Endometrium (tissue), 2 donors: ENCODE data around the gene CTDSP2.

Experiments
- FAIRE-seq: peaks from 2 replicates; lab custom pipeline; 2012; peaks lifted over from hg19 to GRCh38; lab: Jason Lieb, UNC
- donor health status: control.
- donor health status: control.

CTDSP2 gene

GRCh38 chr12:57816001-57816854 is 30.3 kb downstream of the CTDSP2 start:
- no peak for FAIRE-seq

GRCh38 chr12:57815177-57816000 is 31.1 kb downstream of the CTDSP2 start:
- no peak for FAIRE-seq

GRCh38 chr12:57813971-57814772 is 32.4 kb downstream of the CTDSP2 start:
- FAIRE-seq: no peak

GRCh38 chr12:57813111-57813970 is 33.2 kb downstream of the CTDSP2 start:
- no peak for FAIRE-seq

- no peak for FAIRE-seq
Measured at GRCh38 chr12:57811028-57811755, 35.3 kb downstream of the CTDSP2 start.

GRCh38 chr12:57810450-57810849 is 36.1 kb downstream of the CTDSP2 start:
- FAIRE-seq: no peak

- no peak for FAIRE-seq
Measured at GRCh38 chr12:57809425-57809824, 37.1 kb downstream of the CTDSP2 start.

- FAIRE-seq: no peak
Measured at GRCh38 chr12:57808351-57808750, 38.2 kb downstream of the CTDSP2 start.

GRCh38 chr12:57807285-57807684 is 39.2 kb downstream of the CTDSP2 start:
- no peak for FAIRE-seq

GRCh38 chr12:57806677-57807076 is 39.9 kb downstream of the CTDSP2 start:
- FAIRE-seq: no peak

- no peak for FAIRE-seq
Measured at GRCh38 chr12:57803319-57803893, 43.1 kb downstream of the CTDSP2 start.

- FAIRE-seq: no peak
Measured at GRCh38 chr12:57802607-57803006, 43.9 kb downstream of the CTDSP2 start.

- no peak for FAIRE-seq
Measured at GRCh38 chr12:57800965-57801364, 45.6 kb downstream of the CTDSP2 start.

GRCh38 chr12:57797933-57798332 is 48.6 kb downstream of the CTDSP2 start:
- FAIRE-seq: no peak

GRCh38 chr12:57796996-57797395 is 49.5 kb downstream of the CTDSP2 start:
- no peak for FAIRE-seq

- no peak for FAIRE-seq
Measured at GRCh38 chr12:57795354-57795753, 51.2 kb downstream of the CTDSP2 start.

- no peak for FAIRE-seq
Measured at GRCh38 chr12:57793920-57794319, 52.6 kb downstream of the CTDSP2 start.

- no peak for FAIRE-seq
Measured at GRCh38 chr12:57783861-57784260, 62.7 kb downstream of the CTDSP2 start.

- no peak for FAIRE-seq
Measured at GRCh38 chr12:57783466-57783801, 63.1 kb downstream of the CTDSP2 start.
